Measurements from ENCODE around the gene SGCE.

SGCE gene

DNA sequence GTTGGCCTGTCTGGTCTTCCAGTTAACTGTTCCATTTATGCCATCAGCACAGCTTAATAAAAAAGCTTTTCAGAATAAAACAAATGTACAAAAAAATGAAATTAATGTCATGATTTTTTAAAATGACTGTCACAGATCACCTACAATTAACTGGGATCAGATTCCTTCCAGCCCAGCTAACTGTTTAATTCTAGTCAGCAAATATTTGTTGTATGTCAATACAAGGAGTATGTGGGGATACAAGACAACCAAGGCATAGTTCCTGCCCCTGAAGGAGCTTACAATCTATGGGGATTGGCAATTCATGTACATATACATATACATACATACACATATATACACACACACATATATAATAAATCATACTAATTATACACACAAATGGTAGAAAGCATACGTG, 16.5 kb downstream of the SGCE start:
- TF ChIP-seq, protein P1, sequence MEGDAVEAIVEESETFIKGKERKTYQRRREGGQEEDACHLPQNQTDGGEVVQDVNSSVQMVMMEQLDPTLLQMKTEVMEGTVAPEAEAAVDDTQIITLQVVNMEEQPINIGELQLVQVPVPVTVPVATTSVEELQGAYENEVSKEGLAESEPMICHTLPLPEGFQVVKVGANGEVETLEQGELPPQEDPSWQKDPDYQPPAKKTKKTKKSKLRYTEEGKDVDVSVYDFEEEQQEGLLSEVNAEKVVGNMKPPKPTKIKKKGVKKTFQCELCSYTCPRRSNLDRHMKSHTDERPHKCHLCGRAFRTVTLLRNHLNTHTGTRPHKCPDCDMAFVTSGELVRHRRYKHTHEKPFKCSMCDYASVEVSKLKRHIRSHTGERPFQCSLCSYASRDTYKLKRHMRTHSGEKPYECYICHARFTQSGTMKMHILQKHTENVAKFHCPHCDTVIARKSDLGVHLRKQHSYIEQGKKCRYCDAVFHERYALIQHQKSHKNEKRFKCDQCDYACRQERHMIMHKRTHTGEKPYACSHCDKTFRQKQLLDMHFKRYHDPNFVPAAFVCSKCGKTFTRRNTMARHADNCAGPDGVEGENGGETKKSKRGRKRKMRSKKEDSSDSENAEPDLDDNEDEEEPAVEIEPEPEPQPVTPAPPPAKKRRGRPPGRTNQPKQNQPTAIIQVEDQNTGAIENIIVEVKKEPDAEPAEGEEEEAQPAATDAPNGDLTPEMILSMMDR (IDR thresholded peaks at IDR 0.05; ENCODE audit: control insufficient read depth, extremely low read depth, insufficient read depth): no peak
- H3K4me3 ChIP-seq (ENCODE audit: low read depth, low read length): no peak overlapping the region
- no peak for DNase-seq (ENCODE audit: low read depth)

DNA sequence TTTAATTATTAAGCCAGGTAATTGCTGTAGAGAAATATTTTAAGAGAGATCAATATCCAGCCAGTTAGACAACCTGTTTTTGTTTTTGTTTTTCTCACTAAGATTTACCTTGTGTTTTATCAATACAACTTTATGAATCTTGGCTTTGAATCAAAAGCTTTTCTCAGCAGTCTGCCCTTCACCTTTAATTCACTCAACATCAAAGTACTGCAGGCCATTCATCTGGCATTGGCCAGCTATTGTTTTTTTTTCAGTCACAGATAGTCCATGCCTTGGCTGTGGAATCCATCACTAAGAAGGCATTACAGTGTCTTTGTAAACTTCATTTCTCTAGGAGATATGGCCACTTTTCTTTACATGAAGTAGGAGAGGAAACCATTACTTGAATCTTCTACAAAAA, 20.2 kb downstream of the SGCE start:
- no peak overlapping the region for H3K4me3 ChIP-seq (ENCODE audit: low read depth, low read length)
- no peak for DNase-seq (ENCODE audit: low read depth)
- TF ChIP-seq, protein P1 (IDR thresholded peaks at IDR 0.05; ENCODE audit: control insufficient read depth, extremely low read depth, insufficient read depth): no peak

DNA sequence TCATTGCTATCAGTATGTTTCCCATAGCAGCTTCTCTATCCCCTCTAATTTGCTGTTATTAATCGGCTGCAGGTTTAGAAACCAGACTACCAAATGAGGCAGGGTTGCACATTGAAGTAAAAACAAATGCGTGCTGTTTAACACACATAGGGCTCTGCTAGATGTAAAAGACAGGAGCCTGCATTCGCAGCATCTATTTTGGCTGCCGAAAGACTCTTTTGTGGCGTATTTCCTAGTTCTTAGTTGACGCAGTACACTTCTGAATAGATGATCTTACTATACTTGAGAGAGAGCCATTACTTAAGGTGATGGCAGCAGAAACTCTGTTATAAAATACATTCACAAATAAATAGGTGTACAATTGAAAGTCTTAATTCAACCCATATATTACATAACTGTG, 21.4 kb downstream of the SGCE start:
- TF ChIP-seq, protein P1 (IDR thresholded peaks at IDR 0.05; ENCODE audit: control insufficient read depth, extremely low read depth, insufficient read depth): no peak
- H3K4me3 ChIP-seq (ENCODE audit: low read depth, low read length): no peak overlapping the region
- no peak for DNase-seq (ENCODE audit: low read depth)

DNA sequence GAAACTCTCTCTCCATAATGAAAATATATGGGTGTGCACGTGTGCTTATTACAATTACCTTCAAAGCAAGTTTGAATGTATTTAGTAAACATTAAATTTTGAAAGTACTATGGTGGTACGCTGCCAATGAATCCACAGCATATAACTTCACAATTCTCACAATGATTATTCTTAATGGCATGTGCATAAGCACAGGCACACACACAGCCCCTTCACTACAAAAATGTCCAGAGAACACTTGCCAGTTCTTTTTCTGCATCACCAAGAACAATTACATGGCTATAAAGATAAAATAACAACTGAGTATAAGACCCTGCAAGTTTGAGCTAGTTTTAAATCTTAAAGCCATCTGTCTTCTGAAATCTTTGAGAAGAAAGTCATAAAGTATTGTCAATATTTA, 22.2 kb downstream of the SGCE start:
- TF ChIP-seq, protein P1 (IDR thresholded peaks at IDR 0.05; ENCODE audit: control insufficient read depth, extremely low read depth, insufficient read depth): no peak
- no peak for DNase-seq (ENCODE audit: low read depth)
- H3K4me3 ChIP-seq (ENCODE audit: low read depth, low read length): no peak overlapping the region

DNA sequence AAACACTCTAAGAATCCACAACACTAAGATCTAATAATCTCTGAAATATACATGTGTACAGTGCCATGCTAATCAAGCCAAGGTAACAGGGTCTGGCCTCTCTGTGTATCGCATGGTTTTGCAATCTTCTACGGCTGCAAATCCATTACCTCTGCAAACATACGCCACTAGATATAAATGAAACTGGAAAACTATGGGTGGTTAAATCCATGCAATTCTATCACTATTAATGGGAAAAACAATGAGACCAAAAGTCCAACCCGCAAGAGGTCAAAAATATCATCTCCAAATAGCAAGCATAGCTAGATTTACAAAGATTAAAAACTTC, 23.0 kb downstream of the SGCE start:
- TF ChIP-seq, protein P1 (IDR thresholded peaks at IDR 0.05; ENCODE audit: control insufficient read depth, extremely low read depth, insufficient read depth): no peak
- DNase-seq (ENCODE audit: low read depth): no peak
- no peak overlapping the region for H3K4me3 ChIP-seq (ENCODE audit: low read depth, low read length)

DNA sequence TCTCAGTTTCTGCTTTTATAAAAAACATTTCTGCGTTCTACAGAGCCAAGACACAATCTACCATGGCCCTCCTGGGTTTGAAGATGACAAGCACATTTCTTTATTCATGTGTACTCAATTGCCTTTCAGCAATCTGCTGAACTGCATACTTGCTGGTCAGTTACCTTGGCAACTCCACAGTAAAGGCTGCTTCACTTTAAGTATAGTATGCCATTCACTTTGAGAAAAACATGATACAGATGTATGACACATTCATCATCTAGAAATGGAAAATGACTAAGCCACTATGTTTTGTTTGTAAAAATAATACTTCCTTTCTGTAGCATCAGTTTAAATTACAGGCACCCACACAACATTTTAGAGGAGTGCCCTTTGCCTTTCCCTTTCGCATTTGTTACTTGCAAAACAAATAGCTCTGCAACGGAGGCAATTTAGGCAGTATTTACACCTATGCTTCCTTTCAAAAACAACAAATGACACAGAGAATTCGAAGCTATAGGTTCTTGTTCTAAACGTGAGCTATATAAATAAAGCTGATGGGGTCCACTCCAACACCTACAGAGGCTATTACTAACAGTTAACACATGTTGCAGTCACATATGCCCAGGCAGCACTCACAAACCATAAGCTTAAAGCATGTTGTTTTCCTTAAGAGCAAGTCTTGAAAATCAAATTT, 23.5 kb downstream of the SGCE start:
- TF ChIP-seq, protein P1 (IDR thresholded peaks at IDR 0.05; ENCODE audit: control insufficient read depth, extremely low read depth, insufficient read depth): no peak
- no peak for DNase-seq (ENCODE audit: low read depth)
- H3K4me3 ChIP-seq (ENCODE audit: low read depth, low read length): no peak overlapping the region

DNA sequence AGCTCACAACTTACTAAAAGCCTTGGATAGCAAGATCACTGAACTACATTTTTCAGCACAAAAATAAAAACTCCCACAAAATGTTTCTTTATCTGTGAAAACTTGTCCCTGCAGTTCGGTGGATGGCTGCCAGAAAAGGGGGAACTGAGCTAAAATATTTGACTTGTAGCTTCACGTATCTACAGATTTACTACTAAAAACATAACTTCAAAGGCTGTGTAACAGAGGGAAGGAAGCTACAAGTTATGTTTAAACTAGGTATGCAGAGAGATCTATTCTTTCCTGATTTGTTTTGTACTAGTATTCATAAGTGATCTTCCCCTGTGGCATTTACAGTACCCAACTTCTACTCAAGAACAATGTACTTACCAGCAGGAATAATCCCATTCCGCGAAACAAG, 25.1 kb downstream of the SGCE start:
- TF ChIP-seq, protein P1 (IDR thresholded peaks at IDR 0.05; ENCODE audit: control insufficient read depth, extremely low read depth, insufficient read depth): no peak
- no peak for DNase-seq (ENCODE audit: low read depth)
- no peak overlapping the region for H3K4me3 ChIP-seq (ENCODE audit: low read depth, low read length)
